HCEC 1CT (cell line): ENCODE measurements around the gene MYMK.
A peak's percentile ranks its signal among the peaks of the same experiment; 100 is the strongest.

Source experiments
- DNase-seq: peaks from one replicate; pipeline ENCODE4 v3.0.0-alpha.2; 2017

The MYMK gene

DNA sequence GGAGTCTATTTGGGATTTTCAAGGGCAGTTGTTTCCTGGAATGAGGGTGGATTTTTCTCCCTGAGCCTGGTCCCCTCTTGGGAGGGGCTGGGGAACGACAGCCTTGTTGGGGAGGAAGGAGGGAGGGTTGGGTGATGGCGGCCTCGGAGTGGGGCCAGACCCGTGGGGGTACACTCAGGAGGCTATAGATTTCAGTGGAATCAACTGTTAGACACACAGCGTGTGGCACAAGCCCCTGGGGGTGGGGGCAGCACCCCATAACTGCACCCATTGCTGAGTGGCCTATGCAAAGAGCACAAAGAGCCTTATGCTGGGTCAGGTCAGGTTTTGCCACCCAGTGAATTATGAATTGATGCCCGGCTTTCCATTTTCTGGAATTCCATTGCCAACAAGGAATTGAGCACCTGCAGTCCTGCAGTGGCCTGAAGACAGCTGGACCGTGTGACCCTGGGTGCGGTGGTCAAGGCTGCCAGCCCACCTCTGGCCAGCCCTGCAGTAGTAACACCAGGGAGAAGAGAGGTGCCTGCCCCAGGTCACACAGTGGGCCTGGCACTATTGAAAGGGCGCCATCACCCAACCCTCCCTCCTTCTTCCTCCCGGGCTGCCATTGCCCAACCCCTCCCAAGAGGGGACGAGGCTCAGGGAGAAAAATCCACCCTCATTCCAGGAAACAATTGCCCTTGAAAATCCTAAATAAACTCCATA, 8.4 kb downstream of the MYMK start:
- no peak for DNase-seq

DNA sequence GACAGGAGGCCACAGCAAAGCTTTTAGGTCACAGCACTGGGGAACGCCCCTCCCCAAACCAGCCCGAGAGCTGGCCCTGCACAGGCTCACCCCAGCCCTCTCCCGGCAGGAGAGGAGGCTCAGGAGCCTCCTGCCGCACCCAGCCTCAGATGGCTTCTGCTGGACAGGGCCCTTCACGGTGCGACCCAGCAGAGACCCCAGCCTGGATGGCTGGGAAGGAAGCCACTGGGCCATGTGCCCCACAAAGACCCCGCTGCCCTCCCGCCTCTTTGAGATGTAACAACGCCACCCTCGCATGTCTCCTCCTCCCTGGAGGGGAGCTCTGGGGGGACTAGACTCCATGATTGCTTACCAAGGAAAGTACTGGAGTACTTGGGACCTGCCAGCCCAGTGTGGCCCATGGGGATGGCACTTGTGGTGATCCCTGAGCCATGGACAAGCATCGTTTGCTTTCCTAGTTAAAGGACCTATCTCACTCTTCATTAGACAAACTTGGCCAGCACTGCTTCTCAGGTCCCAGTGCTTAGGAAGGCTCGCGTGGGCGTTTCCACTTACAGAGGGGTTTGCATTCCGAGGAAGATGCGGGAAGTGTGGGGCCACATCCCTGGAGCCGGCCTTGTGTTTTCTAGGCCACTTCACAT, 9.0 kb downstream of the MYMK start:
- no peak for DNase-seq

DNA sequence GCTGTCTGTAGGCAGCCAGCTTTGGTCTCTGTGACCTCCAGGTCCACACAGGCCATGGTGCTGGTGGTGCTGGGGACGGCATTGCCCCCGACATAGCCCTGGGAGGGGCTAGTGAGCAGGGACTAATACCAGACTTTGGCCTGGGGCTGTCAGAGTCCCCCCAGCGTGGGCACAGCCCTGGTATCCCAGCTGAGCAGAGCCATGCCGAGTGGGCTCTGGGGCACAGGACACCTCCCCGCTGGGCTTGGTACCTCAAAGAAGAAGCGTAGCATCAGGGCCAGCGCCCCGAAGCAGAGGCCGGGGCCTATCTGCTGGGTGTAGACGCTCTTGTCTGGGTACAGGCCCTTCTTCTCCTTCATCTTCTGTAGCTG, 9.5 kb downstream of the MYMK start:
- no peak for DNase-seq

DNA sequence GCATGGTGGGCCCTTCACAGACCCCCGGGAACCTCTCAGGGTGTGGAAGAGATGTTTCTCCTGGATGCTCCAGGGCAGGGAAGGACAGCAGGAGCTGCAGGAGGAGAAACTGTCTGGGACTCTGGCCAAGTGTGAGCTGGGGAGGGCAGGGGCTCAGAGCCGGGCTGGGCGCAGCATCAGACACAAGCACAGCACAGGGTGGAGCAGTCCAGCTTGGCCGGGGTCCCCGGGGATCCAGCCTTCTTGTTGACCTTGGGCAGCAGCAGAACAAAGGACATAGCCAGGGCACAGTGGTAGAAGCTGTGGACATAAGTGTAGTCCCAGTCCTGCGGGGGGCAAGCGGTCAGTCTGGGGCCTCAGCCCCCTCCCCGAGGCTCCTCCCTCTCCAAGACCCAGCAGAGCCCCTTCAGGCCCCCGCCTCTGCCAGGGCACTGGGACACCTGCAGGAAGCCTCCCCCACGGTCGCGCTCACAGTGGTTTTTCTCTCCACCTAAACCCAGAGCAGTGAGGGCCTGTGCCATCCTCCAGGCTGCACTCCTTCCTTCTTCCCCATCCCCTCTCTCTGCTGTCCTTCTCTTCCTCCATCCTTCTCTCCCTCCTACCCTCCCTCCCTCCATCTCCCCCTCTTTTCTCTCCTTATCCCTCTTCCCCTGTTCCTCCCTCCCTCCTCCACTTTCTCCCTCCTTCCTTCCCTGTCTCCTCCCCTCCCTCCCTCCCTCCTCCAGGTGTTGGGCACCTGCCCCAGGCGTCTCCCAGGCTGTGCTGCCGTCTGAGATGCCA, 10.1 kb downstream of the MYMK start:
- DNase-seq, result no peak

DNA sequence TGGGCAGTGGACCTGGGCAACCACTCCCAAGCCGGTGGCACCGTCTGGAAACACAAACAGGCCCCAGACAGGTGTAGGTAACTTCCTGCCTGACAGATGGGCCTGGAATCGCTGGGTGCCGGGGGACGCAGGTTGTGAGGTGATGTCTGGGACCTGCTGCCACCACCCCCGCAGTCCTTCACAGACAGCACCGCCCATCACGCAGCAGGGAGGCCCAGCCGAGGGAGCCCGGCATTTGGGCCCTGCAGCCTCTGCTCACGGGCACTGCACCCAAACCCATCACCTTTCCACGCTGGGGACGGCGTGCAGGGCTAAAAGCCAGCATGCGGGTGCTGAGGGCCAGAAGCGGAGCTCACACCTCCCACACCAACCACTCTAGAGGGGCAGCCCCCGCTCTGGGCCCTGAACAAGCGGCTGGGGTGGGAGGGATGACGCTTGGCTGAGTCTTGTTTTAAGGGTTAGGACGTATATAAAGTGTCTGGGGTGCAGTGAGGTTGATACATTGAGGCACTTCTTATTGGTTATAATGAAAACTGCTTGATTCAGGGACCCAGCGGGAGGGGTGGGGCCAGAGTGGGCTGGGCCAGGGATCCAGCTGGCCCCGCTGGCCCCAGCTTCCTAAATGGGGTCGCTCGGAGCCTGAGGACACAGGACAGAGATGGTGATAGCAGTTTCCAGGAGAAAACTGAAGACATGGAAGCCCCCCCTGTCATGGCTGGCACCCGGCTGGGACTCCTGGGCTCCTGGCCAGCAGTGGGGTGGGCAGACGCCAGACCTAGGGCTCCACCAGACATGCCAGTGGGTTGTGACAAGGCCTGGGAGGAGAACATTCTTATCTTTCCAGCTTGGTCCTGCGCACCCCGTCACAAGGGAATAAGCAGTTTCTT, 11.3 kb downstream of the MYMK start:
- DNase-seq, result no peak

DNA sequence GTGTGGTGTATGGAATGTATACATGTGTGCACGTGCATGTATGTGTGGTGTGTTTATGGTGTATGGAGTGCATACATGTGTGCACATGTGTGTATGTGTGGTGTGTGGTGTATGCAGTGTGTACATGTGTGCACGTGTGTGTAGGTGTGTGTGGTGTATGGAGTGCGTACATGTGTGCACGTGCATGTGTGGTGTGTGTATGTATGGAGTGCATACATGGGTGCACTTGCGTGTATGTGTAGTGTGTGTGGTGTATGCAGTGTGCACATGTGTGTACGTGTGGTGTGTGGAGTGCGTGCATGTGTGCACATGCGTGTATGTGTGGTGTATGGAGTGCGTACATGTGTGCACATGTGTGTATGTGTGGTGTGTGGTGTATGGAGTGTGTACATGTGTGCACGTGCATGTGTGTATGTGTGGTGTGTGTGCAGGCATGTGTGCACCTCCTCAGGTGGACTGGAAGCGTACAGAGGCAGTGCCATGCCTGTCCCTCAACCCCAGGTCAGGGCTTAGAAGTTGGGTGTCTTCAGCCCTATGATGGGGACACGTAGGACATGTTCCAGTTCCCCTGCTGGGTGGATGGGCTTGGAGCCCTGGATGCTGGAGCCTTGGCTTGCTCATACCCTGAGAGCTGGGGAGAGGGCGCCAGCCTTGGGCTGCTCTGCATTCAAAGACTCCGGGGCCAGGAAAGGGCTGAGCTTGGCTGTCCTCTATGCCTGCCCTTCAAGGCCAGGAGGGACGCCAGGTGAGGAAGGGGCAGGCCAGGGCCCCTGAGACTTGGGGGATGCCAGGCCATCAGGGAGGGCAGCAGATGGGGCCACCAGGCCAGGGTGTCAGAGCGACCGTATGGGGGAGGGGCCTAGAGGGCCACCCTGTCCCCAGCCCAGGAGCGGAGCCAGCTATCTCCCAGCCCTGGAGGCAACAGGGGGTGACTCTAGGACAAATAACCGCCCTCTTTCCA, 12.2 kb downstream of the MYMK start:
- DNase-seq, result no peak

DNA sequence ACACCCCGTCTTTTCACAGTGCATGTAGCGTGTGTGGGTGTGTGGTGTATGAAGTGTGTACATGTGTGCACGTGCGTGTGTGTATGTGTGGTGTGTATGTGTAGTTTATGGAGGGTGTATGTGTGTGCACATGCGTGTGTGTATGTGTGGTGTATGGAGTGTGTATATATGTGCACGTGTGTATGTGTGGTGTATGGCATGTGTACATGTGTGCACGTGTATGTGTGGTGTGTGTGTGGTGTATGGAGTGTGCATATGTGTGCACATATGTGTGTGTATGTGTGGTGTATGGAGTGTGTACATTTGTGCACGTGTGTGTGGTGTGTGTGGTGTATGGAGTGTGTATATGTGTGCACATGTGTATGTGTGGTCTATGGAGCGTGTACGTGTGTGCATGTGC, 13.2 kb downstream of the MYMK start:
- no peak for DNase-seq

DNA sequence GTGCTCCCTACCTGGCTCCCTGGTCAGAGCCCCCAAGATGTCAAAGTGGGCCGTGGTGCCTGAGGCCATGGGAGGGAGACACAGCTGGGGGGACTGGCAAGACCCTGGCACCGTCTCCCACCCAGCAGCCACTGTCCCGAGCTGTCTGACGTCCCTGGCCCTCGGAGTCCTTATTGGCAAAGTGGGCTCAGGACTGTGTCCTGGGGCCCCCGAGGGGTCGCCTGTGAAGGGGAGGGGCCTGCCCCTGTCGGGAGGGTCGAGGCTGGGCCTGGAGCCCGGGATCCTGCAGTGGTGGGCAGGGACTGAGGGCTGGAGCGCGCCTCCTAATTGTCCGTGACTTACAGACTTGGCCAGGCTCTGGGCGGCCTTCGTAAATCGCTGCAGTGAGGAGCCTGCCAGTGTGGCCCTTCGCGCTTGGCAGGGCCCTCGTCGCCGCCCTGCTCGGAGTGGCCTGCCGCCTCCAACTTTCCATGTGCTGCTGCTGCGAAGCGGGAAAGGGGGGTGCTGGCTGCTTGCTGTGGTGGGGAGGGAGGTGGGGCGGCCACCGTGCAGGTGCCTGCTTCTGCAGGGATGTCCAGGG, 13.7 kb downstream of the MYMK start:
- no peak for DNase-seq

DNA sequence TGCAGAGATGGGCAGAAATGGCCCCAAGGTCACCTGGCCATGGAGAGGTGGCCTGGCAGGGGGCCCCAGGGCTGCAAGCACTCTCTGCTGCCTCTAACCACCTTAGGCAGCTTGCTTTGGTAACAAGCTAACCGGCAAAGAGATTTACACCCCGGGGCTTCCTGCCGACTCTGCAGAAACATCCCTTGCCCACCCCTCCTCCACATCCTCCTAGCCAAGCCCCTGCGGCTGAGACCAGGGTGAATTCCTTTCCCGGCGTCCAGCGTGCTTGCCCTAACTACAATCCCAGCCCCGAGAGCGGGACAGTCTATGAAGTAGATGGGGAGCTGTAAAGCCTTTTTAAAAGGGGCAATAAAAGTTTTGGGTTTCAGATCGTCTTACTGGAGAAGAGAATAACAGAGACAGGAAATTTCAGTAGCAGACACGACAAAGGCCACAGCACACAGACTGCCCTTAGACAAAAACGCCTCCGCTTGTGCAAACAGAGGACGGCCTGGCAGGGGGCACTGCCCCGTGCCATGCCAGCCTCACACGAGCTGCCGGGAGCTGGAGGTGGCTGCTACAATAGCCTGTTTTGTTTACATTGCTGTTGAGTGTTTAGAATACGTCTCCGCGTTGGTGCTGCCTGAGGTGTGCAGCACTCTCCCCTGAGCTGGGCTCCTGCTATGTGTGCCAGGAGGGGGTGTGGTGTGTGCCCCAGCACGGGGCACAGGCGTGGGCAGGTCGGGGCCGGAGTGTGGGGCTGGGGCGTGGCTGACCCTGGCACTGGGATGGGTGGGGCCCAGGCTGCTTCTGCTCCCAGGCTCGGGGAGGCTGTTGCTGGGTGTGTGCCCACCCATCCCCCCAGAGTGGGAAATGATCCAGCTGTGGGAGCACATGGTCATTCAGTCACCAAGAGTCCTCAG, 15.3 kb downstream of the MYMK start:
- no peak for DNase-seq

DNA sequence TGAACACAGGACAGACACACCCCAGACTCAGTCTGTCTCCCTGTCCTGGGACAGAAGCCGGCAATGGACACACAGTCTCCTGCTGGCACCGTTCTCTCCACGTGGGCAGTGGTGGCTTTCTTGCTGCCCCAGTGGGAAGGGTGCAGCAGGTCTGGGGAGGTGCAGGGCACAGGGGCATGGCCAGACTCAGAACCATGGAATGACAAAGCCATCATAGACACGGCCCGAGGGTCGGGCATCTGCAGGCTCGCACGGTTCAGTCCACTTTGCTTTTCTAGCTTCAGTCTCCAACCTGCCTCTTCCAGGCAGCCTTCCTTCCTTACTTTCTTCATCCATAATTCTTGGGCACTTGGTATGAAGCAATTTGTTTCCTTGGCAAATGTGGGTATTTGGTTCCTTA, 16.7 kb downstream of the MYMK start:
- no peak for DNase-seq

DNA sequence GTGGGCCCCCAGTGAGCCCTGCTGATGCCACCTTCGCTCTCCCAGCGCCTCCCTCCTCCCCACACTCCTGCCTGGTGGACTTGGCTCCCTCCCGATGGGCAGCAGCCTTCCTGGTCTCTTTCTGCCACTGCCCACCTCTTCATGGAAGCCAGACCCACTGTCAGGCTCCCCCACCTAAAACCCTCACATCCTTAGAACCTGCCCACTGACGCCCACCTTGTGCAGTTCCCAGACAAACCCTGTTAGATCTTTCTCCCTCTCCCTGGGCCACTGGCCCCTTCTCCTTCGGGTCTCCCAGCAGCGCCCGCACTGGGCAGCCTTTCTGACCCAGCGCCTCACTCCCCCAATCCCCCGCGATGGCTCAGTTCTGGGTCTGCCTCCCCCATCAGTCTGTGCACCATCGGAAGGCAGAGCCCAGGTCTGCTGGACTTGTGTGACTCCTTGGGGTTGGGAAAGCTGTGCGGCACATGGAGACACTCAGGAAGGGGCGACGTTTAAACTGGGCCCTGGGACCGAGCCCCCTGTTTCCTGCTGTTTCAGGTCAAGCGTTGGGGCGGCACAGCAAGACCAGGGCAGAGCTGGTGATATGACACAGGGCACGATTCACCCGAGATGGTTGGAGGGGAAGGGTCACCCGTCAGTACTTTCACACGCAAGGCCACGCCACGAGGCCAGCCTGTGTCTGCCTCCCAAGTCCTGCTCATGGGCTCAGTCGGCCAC, 17.4 kb downstream of the MYMK start:
- DNase-seq, result no peak

DNA sequence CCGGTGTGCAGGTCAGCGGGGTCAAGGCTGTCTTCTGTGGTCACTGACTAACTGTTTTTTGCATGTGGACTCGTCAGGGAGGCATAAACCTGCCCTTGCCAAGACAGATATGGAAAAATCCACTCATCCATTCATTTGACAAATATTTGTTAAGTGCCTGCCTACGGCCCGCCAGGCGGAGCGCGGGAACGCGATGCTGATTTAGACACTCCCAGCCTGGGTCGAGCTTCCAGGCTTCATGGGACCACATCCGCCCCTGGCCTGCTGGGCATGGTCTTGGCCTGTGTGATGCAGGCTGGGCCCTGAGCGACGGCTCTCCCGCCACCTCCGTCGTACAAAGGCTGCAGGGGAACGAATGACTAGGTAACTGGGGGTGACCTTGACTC, 18.1 kb downstream of the MYMK start:
- peak; percentile 58 for DNase-seq

DNA sequence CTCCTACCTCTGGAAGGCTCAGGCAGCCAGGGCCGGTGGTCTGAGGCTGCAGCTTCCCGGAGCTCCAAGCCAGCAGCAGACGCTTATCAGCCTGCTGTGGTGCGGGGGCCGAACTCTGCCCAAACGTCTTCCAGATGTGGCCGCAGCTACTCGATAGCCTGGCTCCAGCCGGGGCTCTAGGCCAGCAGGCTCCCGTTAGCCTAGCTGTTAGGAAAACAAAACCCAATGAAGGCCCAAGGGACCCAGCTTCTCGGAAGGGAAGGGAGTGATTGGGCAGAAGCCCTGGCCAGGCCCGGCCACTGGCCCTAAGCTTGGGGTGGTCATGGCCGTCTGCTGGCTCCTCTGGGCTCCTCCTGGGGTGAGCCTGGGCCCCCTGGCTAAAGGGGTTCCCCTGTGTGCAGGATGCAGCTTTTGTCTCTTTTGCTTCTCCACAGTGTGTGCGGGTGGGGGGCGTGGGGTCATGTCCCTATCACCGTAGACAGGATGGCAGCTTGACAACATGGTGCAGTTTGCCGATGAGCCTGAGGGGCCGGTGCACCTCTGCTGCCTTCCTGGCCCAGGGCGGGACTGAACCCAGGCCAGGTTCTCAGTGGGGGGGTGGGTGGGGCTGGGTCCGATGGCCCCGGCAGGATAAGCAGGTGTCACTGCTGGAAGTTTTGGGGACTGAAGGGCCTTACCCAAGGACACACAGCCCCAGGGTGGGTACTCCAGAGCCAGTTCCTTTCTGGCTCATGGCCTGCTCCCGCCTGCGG, 18.7 kb downstream of the MYMK start:
- no peak for DNase-seq

DNA sequence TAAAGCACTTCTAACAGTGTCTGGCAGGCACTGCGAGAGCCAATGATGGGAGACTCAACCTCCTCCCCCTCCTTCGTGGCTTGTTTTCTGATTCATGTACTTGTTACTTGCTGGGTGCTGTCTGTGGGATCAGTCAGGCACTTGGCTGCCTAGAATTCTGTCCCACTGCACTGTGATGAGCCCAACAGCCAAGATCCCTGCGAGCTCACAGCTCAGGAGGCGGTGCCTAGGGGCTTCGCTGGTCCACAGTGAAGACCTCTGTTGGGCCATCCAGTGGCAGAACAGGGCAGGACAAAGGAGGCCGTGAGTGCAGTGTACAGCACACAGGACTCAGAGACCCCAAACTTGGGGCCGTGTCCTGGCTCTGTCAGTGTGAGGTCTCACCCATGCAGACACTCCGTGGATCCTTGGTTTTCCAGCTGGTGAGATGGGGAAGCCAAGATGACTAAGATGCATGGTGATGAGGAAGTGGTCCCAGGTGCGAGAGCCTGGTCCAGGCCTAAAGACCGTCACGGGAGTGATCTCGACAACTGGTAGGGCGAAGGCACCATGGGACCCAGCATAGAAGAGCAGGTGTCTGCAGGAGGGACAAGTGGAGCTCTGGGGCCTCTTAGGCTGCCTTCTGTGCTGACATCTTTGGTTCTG, 19.5 kb downstream of the MYMK start:
- DNase-seq, result no peak

DNA sequence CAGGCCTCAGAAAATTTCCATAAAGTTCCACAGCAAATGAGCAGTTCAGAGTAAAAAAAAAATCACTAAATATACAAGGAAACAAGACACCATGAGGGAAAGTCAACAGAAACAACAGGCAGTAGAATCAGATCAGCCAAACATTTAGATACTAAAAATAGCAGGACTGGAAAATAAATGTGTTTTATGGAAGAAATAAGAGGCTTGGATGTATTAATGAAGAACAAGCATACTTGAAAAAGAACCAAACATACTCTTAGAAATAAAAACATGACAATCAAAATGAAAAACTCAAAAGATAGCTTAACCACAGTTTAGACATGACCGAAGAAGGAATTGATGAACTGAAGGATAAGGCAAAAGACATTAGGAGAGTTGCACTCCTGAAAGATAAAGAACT, 22.6 kb downstream of the MYMK start:
- no peak for DNase-seq

DNA sequence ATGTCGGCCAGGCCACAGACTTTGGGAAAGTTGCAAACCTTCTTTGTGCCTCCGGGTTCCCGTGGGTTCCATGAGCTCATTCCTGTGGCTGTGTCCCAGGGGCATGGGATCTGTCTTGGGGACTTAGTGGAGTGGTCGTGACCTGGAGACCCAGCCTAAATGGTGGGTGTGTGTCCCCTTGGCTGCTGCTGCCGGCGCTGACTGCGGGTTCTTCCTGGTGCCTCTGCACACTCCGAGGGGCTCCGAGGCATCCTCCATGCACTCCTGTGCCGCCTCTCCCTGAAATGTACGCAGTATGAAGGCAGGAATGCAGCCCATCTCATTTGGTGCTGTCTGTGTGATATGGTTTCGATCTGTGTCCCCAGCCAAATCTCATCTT, 24.9 kb downstream of the MYMK start:
- DNase-seq, result no peak

DNA sequence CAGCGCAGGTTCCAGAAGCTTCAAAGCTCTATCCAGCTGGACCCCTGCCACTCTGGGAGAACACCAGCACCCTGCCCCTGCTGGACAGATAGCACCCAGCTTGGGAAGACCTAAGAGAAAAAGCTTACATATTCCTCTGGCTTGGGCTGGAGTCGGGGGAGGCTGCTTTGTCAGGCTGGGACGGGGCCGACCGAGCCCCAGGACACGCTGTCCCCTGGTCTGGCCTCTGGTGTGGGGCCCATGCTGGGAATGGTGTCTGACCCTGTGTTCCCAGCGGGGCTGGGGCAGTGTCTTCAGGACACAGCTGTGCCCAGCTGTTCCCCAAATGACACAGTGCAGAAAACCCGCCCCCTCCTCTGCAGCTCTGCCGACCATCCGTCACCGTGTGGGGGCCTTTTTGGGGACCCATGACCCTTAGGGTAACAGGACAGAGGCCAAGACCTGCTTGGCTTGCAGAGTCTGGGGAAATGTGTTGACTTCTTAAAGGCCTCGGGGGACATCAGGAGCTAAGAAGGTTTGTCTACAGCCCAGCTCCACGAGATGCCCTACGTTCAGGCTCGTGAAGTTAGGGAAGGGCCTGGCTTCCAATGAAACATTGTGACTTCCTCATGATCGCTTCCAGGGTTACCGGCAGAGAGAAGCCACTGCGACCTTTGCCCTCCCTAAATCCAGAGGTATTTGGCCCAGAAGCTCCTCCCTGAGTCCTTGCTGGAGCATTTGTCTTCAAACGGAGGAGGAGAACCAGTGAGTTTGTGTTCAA, 25.4 kb downstream of the MYMK start:
- no peak for DNase-seq
